NCI-H82 treated with DMSO at 0.1 percent for 48 hours (cell line): ENCODE measurements around the gene AEN.

Experiments
- DNase-seq: peaks from one replicate; lab custom pipeline; 2025; ENCODE audit not compliant: unreplicated experiment; lab: John Stamatoyannopoulos, UW

Gene AEN

DNA sequence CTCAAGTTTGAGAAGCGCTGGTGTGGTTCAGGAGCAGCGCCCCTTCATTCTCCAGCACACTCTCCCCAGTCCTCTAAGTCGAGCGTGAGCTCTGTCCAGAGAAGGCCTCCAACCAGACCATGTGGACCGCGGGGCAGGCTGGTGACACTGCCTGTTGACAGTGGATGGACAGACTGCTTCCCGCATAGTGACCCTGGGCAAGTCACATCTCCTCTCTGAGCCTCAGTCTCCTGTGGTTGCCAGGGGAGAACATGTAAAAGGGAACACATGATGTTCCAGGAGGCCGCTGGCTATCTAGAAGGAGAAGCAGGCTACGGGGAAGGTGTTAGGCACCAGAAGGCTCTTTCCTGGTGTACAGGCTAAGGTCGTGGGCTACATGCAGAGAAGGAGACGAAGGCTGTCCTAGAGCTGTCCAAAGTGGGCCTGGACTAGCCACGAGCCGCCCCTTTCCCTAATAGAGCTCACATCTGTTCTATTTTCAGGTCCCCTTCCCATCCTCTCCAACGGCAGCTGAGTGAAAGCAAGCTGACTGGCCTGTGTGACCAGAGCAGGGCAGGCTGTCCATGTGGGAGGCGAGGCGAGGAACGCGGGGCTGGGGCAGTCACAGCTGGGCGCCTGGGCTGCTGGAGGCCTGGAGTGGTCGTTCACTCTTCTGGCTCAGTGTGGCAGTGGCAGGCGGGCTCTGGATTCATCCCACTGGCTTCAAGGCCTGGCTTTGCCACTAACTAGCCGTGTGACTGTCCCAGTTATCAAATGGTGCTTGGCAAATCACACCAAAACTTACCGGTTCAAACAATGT, 28.8 kb downstream of the AEN start:
- no peak for DNase-seq

- no peak for DNase-seq
Measured at GRCh38 chr15:88650556-88650955, 29.4 kb downstream of the AEN start.

GRCh38 chr15:88651136-88651732, 30.1 kb downstream of the AEN start:
- no peak for DNase-seq

DNA sequence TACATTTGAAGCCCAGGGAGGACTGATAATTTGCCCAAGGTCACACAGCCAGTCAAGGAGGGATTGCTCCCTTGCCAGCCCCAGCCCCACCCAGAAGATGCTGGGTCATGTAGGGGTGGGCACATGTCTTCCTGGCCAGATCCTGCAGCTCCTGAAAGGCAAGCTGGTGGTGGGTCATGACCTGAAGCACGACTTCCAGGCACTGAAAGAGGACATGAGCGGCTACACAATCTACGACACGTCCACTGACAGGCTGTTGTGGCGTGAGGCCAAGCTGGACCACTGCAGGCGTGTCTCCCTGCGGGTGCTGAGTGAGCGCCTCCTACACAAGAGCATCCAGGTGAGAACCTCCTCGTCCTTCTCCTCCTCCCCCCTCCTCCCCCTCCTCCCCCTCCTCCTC, 30.8 kb downstream of the AEN start:
- DNase-seq, result no peak

DNA sequence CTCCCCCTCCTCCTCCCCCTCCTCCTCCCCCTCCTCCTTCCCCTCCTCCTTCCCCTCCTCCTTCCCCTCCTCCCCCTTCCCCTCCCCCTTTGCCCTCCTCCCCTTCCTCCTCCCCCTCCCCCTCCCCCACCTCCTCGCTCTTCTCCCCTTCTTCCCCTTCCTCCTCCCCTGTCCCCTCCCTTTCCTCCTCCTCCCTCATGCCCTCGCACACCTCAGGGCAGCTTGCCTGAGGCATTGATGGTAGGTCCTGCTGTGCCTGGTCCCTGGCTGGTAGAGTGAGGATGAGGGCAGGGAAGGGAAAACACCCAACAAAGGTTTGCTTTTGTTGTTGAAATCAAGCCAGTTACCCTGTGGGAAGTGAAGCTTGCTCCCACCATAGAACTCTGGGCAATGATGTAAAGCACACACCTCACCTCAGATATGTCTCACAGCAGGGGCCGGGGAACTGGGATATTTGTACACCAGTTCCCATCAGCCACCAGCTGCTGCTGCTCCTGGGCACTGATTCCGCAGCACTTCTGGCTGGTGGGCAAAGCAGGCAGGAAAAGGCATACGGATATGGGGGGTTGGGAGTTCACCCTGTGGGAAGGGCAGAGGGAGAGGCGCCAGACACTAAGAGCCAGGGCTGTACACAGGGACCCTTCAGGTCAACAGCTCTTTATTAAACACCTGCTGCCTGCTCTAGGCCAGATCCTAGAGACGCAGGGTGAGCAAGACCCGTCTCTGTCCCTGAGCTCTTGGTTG, 31.5 kb downstream of the AEN start:
- DNase-seq, result no peak

DNA sequence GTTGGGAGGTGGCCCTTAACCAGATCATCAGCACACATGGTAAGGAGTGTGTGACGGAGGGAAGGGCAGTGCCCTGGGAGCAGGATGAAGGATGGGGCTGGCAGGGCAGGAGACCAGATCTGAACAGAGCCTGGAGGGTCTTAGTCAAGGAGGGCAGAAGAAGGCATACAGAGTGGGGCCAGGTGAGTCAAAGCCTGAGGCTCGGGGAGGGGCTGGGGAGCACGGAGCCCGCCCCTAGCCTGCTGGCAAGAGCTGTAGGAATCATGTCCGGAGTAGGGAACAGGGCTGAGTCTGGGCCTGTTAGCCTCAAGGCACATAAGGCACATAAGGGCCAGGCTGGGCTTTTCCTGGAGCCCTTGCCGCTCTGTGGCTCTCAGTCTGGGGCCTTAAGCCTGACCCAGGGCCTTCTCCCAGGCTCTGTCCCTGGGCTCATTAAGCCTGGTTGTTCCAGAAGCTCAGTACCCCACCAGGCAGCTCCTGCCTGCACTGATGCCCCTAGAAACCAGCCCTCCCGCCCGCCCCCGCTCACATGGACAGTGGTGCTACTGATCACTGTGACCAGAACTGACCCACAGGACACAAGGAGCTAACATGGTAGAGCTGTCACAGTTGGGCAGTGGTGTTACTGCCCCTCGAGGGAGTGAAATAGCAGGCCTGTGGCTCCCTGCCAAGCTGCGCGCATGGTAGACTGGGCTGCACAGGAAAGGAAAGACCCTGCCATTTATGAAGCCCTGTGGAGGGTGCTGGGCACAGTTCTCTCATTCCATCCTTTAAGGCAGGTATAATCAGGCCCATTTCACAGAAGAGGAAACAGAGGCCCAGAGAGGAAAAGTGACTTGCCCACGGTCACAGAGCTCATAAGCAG, 32.3 kb downstream of the AEN start:
- no peak for DNase-seq

- no peak for DNase-seq
Measured at GRCh38 chr15:88654430-88655102, 33.4 kb downstream of the AEN start.

DNA sequence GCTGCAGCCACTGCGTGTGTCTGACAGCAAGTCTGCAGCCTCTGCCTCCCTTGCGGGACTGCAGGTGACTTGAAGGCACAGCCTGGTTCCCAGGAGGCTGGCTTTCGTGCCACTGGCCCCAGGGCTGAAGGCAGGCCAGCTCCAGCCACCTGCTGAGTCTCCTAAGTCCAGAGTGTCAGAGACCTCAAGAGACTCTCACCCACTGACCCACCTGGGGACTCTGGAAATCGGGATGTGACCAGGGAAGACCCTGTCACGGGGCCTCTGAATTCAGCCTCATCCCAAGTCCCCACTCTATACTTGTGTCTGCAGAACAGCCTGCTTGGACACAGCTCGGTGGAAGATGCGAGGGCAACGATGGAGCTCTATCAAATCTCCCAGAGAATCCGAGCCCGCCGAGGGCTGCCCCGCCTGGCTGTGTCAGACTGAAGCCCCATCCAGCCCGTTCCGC, 34.0 kb downstream of the AEN start:
- no peak for DNase-seq

DNA sequence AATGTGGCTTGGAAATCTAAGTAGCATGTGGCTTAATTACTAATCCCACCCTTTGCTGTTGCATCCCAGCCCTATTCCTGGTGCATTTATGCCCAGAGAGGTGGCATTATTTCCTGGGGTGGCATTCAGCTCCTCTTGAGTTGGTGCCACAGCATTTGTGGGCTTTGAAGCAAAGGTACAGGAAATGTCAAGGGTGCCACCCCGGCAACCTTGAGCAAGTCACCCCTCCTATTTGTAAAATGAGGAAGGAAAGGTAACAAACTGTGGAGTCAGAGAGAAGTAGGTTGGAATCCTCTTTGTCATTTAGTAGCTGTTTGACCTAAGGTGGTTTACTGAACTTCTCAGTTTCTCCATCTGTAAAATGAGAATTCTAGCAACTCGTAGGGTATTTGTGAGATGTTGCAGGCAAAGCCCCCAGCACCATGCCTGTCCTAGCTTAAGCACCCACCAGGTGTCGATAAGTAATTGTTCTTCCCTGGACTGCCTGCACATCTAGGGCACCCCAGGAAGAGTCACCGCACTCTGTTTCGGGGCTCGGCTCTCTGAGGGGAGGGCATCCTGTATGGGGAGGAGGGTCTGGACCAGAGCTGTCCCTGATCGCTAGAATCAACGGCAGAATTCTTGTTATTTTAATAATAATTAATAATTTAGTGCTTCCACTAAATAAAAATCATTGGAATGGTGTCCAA, 34.8 kb downstream of the AEN start:
- DNase-seq, result no peak

- no peak for DNase-seq
Measured at GRCh38 chr15:88656760-88657221, 35.7 kb downstream of the AEN start.

DNA sequence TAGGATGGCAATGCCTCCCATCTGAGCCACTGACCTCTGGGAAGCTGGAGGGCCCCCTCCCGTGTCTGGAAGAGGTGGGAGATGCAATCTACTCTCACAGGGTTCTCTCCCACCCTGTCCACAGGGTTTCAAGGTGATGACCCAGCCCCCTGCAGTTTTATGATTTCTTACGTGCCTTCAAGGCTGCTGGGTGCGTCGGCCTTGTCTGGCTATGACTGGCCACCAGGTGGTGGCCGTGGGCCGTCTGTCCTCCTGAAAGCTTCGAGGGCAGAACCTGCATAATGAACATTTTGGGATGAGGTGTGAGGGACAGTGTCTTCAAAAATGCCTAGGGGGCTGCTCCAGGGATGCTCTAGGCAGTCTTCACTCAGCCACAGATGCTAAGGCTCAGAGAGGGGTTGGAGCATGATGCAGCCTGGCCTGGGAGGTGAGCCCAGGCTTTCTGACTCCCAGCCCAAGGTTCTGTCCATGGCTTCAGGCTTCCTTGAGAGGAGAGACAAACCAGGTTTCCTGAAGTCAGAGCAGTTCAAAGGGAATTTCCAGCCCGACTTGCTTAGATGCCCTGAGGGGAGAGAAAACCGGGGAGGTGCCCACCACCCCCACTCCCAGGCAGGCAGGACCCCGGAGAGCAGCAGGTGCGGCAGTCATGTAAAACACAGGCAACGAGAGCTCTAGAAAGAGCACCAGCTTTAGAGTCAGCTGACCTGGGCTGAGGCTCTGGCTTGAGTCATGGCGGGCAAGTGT, 36.4 kb downstream of the AEN start:
- no peak for DNase-seq

DNA sequence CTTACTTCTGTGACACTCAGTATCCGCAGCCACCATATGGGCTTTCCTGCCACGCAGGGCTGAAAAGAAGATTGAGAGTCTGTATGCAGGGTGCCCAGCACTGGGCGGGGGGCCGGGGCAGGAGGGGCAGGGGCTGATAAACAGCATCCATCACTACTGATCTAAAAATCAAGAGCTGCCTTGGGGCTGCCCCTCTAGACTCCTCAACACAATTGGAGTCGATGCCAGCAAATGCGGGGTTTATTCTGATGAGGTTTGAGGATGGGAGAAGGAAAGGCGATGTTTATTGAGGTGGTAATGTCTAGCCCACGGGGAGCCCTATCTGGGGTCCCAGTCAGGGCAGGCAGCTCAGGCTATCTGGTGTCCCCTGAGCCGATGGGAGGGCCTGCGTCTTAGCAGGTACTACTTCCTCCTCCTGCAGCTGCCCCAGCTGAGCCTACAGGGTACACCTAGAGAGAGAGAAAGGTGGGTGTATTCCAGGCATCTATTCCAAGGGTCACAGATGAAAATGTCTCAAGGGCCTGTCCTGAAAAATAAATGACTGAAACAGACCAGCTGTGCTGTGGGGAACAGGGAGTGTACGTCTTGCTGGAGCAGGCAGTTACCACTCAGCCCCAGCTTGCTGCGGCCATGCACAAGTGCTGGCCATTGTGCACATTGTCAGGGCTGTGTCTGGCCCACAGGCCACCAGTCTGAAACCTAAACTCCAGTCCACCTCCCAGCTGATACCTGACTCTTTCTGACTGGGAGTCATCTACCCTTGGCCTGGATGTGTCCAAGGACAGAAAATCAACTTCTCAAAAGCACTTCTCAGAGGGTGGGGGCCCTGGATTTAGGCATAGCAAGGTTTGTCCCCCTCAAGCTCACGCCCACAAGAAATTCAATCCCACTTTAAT, 37.2 kb downstream of the AEN start:
- no peak for DNase-seq

DNA sequence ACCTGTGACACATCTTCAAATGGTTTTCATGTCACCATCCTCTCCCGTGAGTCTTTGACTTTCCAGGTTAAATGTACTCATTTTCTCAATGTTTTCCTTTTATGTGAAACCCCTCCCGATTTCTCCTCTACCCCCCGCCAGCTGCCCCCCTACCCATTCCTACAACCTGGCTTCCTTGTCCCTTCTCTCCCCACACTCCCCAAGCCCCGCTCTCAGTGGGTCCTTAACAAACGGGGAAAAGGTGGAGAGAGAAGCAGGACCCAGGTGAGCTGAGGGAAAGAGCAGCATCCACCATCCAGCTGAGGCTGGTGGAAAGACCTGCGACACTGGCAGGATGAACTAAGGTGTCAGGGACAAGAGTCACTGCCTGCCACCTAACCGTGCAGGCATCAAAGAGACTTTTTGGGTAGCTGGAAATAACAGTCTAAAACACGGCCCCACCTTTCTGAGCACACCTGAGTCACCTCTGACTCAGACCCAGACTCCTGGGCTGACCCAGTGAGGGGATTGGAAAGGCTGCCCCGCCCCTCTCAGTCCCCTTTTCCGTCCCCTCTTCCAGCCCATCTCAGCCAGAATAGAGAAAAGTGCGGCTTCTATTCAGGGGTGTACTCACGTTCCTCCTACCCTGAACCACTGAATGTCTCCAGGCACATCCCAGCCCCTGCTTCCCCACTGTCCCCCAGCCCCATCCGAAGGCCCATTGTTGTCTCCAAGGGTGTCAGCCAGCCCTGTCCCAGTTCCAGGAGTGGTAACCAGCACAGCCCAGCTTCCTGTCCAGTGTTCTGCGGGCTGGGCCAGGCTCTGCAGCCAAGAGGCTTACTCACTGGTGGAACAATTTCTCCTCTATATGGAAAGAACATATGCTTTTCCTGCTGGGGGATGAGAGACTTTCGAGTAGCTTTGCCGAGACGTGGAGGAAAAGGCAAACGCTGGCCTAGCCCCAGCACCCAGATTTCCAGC, 38.1 kb downstream of the AEN start:
- no peak for DNase-seq

DNA sequence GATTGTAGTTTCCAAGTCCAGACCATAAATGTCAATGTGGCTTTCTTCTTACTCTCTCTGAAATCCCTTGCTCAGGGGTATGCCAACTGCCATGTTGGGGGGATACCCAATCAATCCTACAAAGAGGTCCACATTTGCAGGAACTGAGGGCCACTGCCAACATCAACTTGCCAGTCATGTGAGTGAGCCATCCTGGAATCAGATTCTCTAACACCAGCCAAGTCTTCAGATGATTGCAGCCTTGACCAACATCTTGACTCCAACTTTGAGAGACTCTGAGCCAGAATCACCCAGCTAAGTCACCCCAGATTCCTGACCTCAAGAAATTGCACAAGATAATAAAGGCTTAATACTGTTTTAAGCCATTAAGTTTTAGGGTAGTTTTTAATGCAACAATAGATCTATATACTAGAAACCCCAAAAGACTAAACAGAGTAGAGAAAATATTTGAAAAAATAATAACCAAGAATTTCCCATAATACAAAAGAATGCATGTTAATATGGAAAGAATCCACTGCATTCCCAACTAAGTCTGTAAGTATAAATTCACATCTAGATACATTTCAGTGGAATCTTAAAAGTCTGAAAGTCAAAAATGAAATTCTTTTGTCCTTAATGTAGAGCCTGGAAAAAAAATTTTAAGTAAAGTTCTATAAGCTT, 40.0 kb downstream of the AEN start:
- no peak for DNase-seq

DNA sequence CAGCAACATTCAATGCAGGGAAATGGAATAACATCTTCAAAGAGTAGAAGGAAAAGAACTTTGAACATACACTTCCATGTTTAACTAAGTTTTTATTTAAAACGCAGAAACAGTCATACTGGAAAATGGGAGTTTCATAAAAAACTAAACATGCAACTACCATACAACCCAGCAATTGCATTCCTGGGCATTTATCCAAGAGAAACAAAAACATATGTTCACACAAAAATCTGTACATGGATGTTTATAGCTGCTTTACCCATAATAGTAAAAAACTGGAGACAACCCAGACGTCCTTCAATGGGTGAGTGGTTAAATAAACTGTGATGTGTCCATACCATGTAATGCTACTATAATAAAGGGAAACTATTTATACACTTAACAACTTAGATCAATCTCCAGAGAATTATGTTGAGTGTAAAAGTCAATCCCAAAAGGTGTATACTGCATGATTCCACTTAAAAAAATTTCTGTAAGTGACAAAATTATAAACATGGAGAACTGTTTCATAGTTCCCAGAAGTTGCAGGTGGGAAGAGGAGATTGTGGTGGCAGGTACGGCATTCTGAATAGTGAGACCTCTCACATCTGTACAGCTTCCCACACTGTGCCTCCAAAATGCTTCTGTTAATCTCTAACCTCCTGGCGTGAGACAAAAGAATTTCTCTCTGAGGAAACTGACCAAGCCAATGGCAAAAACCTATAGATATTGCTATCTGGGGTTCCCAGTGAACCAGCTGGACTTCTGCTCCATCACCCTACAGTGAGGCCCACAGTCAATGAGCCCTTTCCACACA, 40.8 kb downstream of the AEN start:
- DNase-seq, result no peak

- DNase-seq, result no peak
Measured at GRCh38 chr15:88663141-88663621, 42.0 kb downstream of the AEN start.
